OCI-LY7 (cell line): Measurements from ENCODE around the gene ABLIM1. TPM values are rescaled to one million over a fixed set of nuclear protein-coding genes. Genes with fewer than 3 reads are reported as not detected.

Experiments used
- BruUV-seq: library from RNA; stranded (reverse); fragments of 400-500 nt; replicated peaks from 2 replicates; lab custom pipeline; 2021; lab: Mats Ljungman, UMichigan
- CTCF ChIA-PET: fragments of 300-600 bp; sonication (Branson Sonifier 250); formaldehyde crosslinking; loops from one replicate; lab custom pipeline; 2022; ENCODE audit warnings: antibody characterized with exemption; ENCODE audit not compliant: unreplicated experiment; lab: Charles Lee
- POLR2A ChIA-PET: fragments of 300-600 bp; sonication (Branson Sonifier 250); formaldehyde crosslinking; loops from one replicate; lab custom pipeline; 2022; ENCODE audit warnings: antibody characterized with exemption; lab: Charles Lee
- DNase-seq: peaks from one replicate; pipeline ENCODE4 v3.0.0-alpha.2; 2015; ENCODE audit warnings: low spot score
- H2AFZ ChIP-seq: fragments of 200-600 bp; sonication (generic), shearing (Covaris generic); 2 replicates; pipeline ENCODE4 v1.6.1; 2014; ENCODE audit warnings: mild to moderate bottlenecking, antibody characterized with exemption, low read length, moderate library complexity
- H3K27ac ChIP-seq: fragments of 200-600 bp; sonication (generic); 2 replicates; pipeline ENCODE4 v1.5.1; 2014; ENCODE audit warnings: mixed run types, low read depth, mild to moderate bottlenecking, moderate library complexity, low read length, inconsistent platforms; ENCODE audit not compliant: poor library complexity, severe bottlenecking
- H3K36me3 ChIP-seq: fragments of 200-600 bp; sonication (generic); 2 replicates; pipeline ENCODE4 v1.6.1; 2014; ENCODE audit warnings: mild to moderate bottlenecking, antibody characterized with exemption, low read length, moderate library complexity, mixed read lengths; ENCODE audit not compliant: insufficient read depth
- H3K4me1 ChIP-seq: fragments of 200-600 bp; sonication (generic); 2 replicates; pipeline ENCODE4 v1.5.1; 2014; ENCODE audit warnings: mild to moderate bottlenecking, low read length; ENCODE audit not compliant: insufficient read depth, poor library complexity, severe bottlenecking
- H3K4me2 ChIP-seq: fragments of 200-600 bp; sonication (generic); 2 replicates; pipeline ENCODE4 v1.6.1; 2014; ENCODE audit warnings: mild to moderate bottlenecking, low read length
- H3K4me3 ChIP-seq: fragments of 200-600 bp; sonication (generic); 2 replicates; pipeline ENCODE4 v1.5.1; 2014; ENCODE audit warnings: mild to moderate bottlenecking, low read depth, low read length; ENCODE audit not compliant: poor library complexity, severe bottlenecking
- H3K79me2 ChIP-seq: fragments of 200-600 bp; sonication (generic); 2 replicates; pipeline ENCODE4 v1.6.1; 2016; ENCODE audit warnings: low read depth, mild to moderate bottlenecking, low read length, moderate library complexity, mixed read lengths; ENCODE audit not compliant: insufficient read depth
- H3K9me2 ChIP-seq: fragments of 200-600 bp; sonication (generic); 2 replicates; pipeline ENCODE4 v1.6.1; 2016; ENCODE audit warnings: mild to moderate bottlenecking, low read length, mixed read lengths; ENCODE audit not compliant: insufficient read depth
- H3K9me3 ChIP-seq: fragments of 200-600 bp; sonication (generic); 2 replicates; pipeline ENCODE4 v1.6.1; 2014; ENCODE audit warnings: mild to moderate bottlenecking, mixed run types, low read length, mixed read lengths
- H4K20me1 ChIP-seq: fragments of 200-600 bp; sonication (generic); 2 replicates; pipeline ENCODE4 v1.6.1; 2014; ENCODE audit warnings: mild to moderate bottlenecking, antibody characterized with exemption, low read length, moderate library complexity, mixed read lengths; ENCODE audit not compliant: insufficient read depth
- CTCF ChIP-seq: fragments of 200-600 bp; sonication (generic); conservative IDR thresholded peaks from 2 replicates; pipeline ENCODE4 v1.5.1; 2014; ENCODE audit warnings: mild to moderate bottlenecking, antibody characterized with exemption, low read length, moderate library complexity, mixed read lengths
- EZH2phosphoT487 ChIP-seq: fragments of 200-600 bp; sonication (generic); IDR thresholded peaks from 2 replicates; pipeline ENCODE4 v1.6.1; 2018; ENCODE audit warnings: low read depth, borderline replicate concordance, mild to moderate bottlenecking, mixed run types, antibody characterized with exemption, low read length, moderate library complexity, mixed read lengths
- intact Hi-C: fragments of 100-400 bp; cut with micrococcal nuclease; formaldehyde crosslinking; loops from one replicate; pipeline ENCODE4 v1.10.0; 2022; ENCODE audit not compliant: unreplicated experiment
- total RNA-seq, 2 experiments: library from RNA; depleted of rRNA in 1 of 2; stranded (reverse); fragments of >200 nt in 1 of 2; shearing (Covaris generic) in 1 of 2; gene quantifications; 2 replicates each; pipeline ENCODE4 v1.2.3, GENCODE V29; 2014 to 2022

ABLIM1 gene
- total RNA-seq, 2 experiments from 2014 or later: 94.2 to 268 TPM

GRCh38 chr10:114609518-114610426 lies 48.3 kb downstream of the ABLIM1 start:
- no TSS peak for BruUV-seq
- Histone ChIP-seq H3K36me3 (no peaks in the 10 kb centered on the region), H3K9me3 (no peaks in the 10 kb centered on the region), H3K4me2 (no peak overlapping the region), H3K4me1 (no peaks in the 10 kb centered on the region), H3K4me3 (no peak overlapping the region), H3K79me2 (no peaks in the 10 kb centered on the region), H2AFZ (no peak overlapping the region), H3K9me2 (no peaks in the 10 kb centered on the region), H3K27ac (no peak overlapping the region), H4K20me1 (no peaks in the 10 kb centered on the region)
- DNase-seq: no peak
- ChIA-PET POLR2A (no interaction called here), CTCF (no interaction called here)
- no peak for TF ChIP-seq EZH2phosphoT487
- no peak for TF ChIP-seq CTCF
- intact Hi-C loops: no loop called here

- Histone ChIP-seq H3K9me2 (no peaks in the 10 kb centered on the region), H3K4me1 (no peaks in the 10 kb centered on the region), H3K4me3 (no peak overlapping the region), H4K20me1 (no peaks in the 10 kb centered on the region), H3K9me3 (no peaks in the 10 kb centered on the region), H3K79me2 (no peaks in the 10 kb centered on the region), H3K4me2 (no peak overlapping the region), H3K27ac (no peak overlapping the region), H3K36me3 (no peaks in the 10 kb centered on the region), H2AFZ (no peak overlapping the region)
- POLR2A ChIA-PET: interaction anchor here (1.1 kb wide), 1 partner anchor 173 kb away, joined by 3 read pairs; no protein-coding TSS in a partner anchor
- no peak for DNase-seq
- no peak for TF ChIP-seq CTCF
- TF ChIP-seq EZH2phosphoT487: no peak
- intact Hi-C loops: no loop called here
- no TSS peak for BruUV-seq
- CTCF ChIA-PET: no interaction called here
Observed at GRCh38 chr10:114607358-114607998, 50.6 kb downstream of the ABLIM1 start.
